SHP77 treated with DMSO at 0.1 percent for 48 hours (cell line): ENCODE measurements around the gene RND1.
"Not testable (repeated sequence)": the region's sequence is repeated elsewhere in the genome, so short reads cannot be mapped to it uniquely, and the experiment has no call there.

Source experiments
- DNase-seq: peaks from one replicate; lab custom pipeline; 2025; lab: John Stamatoyannopoulos, UW

The RND1 gene

DNA sequence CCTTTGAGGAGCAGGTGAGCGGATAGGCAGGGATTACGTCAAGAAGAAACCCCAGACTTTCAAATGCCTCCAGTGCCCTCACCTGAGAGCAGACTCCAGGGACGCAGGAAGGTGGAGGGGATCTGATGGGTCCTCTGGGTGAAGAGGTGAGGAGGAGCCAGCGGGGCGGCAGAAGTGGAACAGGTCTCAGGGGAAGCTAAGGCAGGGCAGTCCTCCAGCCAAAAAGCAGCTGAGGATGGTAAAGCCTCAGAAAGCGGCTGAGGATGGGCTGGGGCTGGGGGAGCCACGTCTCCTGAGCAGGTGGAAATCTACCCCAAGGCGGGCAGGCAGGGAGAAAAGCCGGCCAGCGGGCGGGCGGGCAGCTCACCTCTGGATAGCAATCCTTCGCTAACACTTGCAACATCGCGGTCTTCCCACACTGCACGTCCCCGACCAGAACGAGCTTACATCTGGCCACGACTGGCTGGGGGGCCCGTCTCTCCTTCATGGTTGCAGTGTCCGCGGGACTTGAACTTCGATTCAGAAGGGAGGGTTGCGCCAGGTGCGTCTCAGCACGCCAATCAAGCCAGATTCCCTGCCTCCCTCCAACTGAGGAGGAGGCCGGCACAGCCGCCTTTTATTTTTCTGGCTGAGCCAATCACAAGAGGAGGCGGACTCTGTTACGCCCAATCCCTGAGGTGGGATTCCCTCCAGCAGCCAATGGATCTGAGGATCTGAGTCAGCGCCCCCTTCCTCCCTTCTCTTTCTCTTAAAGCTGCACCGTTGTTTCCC is at the start of gene RND1:
RND1 (minus strand) TSS at position 590 of the 771 bp plus-strand sequence; CDS start at position 487, 103 bp downstream.
- DNase-seq: peak; percentile 93

DNA sequence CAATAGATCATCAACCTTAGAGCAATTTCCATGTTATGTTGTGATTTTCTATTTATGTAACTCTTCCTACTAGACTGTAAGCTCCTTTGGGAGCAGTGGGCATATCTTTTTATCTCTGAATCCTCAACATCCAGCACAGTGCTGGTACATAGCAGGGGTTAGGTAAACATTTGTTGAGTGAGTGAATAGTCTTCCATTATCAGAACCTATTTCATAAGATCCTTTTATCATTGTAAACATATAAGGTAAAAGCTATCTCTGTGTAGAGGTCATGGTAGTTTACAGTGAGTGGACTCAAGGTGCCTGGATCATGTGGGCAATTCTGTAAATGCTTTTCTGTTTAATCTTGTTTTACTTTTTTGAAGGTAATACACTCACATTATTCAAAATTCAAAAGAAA is 44.5 kb upstream of the RND1 start:
- no peak for DNase-seq

DNA sequence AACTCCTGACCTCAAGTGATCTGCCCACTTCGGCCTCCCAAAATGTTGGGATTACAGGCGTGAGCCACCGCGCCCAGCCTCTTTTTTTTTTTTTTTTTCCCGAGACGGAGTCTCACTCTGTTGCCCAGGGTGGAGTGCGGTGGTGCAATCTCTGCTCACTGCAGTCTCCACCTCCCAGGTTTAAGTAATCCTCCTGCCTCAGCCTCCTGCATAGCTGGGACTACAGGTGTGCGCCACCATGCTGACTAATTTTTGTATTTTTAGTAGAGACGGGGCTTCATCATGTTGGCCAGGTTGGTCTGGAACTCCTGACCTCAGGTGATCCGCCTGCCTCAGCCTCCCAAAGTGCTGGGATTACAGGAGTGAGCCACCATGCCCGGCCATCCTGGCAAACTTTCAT is 44.0 kb upstream of the RND1 start:
- DNase-seq: not testable (repeated sequence)

DNA sequence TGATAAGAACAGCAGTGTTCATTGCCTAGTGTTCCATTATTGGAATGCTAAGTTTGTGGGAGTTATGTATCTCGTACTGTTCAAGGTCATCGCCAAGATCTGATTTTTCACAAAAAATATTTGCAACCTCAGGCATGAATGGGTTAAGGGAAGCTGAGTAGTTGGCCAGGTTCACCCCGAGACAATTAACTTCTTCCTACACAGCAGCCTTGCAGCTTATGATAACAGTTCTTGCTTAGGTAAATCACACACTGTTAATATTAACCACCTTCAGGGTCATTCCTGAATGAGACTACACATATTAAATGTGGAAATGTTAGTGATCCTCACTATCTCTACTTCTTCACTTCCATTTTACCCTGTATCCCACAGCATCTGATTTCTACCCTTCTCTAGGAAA is 41.6 kb upstream of the RND1 start:
- no peak for DNase-seq

DNA sequence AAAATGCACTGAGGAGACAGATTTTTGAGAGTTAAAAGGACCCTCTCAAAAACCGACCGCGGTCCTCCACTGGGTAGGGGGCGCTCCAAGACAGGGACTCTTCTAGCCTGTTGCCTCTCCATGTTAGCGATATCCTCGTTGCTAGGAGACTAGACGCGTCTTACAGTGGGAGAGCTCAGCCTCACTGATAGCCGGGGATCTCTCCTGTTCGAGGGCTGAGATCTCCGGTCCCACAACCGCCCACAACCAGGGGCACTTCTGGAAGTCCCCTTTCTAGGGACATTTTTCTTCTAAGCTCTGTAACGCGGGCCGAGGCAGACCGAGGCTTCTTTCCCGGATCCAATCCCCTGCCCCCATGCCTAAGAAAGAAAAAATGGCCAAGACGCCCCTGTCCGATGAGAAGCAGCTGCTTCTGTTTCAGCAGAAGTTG is 38.3 kb upstream of the RND1 start:
- peak; percentile 62 for DNase-seq

DNA sequence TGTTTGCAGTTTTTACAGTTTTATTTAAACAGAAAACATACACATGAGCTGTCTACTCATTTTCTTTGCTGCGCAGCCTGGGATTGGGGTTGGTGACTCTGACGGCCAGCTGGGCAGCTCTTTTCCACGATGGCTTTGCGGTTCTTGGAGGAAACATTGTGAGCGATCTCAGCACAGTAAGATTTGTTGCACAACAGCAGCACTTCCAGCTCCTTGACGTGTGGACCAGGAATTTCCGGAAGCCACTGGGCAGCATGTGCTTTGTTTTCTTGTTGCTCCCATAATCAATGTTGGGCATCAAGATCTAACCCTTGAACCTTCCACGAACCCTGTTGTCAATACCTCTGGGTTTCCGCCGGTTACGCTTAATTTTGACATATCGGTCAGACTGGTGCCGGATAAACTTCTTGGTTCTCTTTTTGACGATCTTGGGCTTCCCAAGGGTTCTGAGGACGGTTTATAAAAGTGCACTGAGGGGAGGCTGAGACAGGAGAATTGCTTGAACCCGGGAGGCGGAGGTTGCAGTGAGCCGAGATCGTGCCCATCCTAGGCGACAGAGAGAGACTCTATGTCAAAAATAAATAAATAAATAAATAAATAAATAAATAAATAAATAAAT is 37.8 kb upstream of the RND1 start:
- DNase-seq: no peak

DNA sequence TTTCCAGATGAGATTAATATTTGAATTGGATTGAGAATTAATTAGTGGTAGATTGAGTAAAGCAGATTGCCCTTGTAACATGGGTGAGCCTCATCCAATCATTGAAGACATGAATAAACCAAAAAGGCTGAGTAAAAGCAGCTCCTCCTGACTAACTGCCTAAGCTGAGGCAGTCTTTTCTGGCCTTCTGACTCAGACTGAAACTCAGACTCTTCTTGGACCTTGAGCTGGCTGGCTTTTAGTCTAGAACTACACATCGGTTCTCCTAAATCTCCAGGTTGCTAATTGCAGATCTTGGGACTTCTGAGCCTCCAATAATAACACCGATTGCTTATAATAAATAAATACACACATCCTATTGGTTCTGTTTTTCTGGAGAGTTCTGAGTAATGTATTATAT is 35.6 kb upstream of the RND1 start:
- DNase-seq: no peak

DNA sequence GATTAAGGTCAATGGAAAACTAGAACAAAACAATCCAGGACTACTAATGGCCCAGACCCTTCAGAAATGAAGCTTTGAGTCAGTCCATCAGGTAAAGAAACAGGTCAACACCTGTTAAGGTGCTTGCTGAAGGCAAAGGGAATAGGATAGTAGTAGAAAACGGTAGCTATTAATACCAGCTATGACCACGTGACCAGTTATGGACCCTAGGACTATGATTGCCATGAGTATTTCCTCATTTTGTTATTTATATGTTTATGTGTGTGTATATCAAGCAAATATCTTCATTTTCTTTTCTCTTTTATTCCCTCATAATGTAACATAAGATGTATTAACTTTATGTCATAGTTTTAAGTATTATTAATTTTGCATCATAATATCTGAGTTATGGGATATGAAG is 34.0 kb upstream of the RND1 start:
- no peak for DNase-seq

DNA sequence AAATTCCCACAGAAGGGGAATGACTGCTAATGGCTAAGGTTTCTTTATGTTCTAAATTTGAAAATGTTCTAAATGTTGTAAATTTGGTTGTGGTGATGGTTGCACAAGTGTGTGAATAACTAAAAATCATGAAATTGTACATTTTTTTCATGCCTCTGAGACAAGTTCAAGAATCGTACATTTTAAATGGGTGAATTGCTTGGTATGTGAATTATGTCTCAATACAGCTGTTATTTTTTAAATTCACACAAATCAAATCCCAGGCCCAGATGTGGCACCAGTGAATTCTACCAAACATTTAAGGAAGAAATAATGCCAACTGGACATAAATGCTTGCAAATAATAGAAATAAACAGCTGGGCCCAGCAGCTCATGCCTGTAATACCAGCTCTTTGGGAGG is 28.6 kb upstream of the RND1 start:
- no peak for DNase-seq

DNA sequence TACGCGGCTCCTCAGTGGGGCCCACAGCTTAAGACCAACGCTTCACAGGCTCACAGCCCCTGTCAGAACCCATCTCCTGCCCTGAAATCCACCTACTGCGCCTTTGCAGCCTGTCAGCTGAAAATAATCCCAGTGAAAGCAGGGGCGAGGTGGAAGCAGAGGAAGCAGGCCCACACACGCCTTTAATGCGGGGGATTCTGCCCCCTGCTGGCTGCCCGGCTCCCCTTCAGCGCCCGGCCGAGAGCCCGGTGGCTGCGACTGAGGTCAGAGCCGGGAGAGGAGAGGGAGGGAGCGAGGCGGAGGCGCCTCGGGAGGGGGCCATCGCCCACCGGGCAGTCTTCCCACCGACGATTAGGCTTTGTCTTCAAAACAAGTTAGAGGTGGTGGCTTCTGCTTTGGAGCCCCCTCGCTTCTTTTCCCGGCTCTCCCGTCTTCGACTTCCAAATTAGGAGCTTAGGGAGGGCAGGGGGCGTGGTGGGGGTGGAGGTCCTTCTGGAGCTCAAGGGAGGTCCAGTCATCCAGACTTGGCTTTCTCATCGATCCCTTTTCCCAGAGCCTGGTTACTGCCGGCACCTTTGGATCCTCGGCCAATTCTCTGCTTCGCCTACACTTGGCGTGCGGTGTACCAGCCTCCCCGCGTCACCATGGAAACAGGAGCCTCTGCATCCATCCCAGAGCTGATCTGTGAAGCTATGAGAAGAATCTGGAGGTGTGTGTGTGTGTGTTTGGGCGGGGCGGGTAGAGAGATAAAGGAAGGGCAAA is 25.2 kb upstream of the RND1 start:
- DNase-seq: peak; percentile 48

DNA sequence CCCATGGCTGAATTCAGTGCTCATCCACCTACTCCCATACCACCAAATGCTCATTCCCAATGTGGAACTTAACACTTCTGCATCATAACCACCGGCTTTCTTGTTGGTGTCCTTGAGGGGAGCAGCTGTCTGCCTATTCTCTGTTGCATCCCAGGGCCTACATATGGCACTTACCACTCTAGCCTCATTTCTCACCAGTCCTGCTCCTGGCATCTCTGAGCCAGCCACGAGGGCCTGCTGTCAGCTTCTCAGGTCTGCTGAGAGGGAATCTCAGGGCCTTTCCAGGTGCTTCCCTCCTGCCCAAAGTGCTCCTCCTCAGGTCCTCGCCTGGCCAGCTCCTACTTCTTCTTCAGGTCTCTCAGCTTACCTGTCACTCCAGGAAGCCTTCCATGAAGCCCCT is 24.0 kb upstream of the RND1 start:
- no peak for DNase-seq

DNA sequence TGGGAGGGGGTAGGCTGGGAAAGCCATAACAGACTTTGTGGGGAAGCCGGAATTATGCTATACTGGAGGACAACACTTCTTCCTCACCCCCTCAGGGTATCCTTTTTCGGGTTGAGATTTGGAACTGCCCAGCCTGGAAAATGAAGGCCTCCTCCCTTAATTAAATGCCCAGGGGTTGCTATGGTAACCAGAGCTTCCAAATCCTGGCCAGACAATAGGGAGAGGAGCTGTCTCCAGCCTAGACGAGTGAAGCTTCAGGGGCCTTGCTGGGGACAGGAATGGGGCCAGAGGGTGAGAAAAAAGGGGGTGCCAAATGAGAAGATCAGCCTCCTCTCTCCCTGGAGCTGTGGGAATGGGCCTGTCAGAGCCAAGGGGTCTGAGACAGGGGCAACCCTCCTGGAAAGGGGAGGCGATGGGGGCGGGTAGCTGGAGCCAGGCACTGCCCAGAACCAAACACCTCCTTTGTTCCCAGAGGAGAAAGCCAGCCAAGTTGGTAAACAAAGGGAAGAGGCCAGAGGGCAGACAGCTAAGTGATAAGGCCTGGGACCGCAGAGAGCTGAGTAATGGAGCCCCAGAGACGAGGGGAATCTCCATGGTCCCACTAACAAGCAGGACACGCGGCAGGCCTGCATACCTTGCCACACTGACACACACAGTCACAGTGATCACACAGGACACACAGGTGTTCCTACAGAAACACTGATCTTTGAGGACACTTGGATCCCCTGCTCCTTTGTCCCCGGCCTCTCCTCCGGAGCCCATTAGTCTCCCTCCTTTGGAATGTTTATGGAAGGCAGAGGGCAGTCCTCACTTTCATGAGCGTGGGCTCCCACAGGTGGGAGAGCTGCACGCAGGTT is 17.9 kb upstream of the RND1 start:
- no peak for DNase-seq

DNA sequence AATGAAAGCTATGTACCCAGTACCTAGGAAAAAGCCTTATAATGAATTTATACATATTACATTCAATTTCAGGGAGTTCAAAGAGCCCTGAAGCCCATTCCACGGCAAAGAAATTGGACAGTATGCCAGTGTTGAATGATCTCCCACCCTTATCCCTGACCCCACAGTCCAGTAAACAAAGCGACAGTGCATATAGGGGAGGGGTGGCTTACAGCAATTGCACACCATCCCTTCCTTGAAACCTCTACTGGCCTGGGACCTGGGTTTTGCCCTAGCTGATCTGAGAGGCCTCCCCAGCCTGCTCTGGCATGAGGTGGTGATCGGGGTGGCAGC is 17.3 kb upstream of the RND1 start:
- DNase-seq: no peak

DNA sequence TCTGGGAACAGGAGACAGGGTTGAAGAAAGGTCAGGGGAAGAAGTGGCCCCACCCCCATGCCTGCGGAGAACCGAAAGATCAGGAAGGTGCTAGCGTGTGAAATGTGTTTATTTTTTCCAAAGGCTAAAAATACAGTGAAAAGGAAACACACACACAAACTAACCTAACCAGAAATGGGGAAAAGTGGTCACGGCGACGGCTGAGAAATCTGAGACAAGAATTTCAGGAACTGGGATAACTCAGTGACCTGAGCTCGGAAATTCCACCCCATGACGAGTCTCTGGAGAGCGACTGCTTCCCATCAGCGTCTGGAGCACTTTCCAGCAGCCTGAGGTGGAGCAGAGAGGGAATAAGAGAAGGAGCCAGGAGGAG is 16.6 kb upstream of the RND1 start:
- no peak for DNase-seq

DNA sequence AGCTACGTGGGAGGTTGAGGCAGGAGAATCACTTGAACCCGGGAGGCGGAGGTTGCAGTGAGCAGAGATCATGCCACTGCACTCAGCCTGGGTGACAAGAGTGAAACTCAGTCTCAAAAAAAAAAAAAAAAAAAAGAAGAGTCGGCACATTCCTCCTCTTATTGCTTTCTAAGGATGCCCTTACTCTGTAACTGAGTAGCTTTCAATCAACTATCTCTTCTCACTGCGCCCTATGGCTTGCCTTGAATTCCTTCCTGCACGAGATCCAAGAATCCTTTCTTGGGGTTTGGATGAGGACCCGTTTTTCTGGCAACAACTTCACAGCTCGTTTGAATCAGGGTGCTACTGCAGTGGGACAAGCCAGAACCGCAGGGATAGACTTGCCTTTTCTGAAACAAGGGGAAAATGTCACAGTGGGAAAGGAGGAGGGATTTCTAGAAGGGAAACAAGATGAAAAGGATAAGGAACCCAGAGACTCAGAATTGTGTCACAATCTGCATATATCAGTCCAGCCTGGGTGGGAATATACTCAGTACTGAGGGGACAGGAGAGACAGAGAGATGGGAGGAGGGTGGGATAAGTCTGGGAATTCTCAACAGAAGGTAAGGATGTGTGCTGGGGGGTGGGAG is 16.1 kb upstream of the RND1 start:
- DNase-seq: no peak

DNA sequence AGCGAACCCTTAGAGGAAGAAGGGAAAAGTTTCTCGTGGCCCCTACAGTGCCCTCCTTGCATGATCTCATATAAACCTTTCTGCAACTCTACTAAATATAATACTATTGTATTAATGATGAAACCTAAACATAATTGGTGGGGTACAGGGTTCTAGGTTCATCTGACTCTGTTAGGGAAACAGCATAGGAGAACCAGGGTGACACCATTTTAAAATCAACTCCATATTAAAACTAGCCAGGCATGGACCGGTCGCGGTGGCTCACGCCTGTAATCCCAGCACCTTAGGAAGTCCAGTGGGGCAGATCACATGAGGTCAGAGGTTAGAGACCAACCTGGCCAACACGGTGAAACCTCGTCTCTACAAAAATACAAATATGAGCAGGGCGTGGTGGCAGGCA is 15.0 kb upstream of the RND1 start:
- no peak for DNase-seq

DNA sequence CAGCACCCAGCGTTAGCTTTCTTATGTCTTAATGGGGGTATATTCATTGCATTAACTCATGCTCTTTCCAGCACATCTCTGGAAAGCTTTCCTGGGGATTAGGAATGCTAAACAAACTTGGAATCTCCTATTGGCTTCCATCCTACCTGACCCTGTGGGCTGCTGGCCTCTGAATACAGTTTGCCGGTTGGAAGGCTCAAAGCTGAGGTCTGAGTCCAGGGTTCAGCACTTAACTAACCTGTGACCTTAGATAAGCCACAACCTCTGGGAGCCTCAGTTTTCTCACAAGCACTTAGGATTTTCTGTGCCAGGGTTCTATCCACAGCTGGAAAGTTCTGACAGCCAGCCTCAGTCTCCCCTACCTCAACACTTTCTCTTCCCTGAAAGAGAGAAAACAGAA is 12.9 kb upstream of the RND1 start:
- DNase-seq: no peak

DNA sequence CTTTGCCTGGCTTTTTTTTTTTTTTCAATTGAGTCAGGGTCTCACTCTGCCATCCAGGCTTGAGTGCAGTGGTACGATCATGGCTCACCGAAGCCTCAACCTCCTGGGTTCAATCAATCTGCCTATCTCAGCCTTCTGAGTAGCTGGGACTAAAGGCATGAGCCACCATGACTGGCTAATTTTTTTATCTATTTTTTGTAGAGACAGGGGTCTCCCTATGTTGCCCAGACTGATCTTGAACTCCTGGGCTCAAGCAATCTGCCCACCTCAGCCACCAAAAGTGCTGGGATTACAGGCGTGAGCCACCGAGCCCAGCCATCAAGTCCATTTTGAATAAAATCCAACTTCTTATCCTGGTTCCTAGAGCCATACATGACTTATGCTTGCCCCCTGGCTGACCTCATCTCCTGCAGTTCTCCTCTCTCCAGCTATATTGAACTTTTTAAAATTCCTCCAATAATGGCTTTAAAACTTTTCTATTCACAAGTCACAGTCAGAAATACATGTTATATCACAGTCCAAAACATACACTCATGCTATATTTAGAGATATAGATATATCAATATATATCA is 10.4 kb upstream of the RND1 start:
- no peak for DNase-seq

DNA sequence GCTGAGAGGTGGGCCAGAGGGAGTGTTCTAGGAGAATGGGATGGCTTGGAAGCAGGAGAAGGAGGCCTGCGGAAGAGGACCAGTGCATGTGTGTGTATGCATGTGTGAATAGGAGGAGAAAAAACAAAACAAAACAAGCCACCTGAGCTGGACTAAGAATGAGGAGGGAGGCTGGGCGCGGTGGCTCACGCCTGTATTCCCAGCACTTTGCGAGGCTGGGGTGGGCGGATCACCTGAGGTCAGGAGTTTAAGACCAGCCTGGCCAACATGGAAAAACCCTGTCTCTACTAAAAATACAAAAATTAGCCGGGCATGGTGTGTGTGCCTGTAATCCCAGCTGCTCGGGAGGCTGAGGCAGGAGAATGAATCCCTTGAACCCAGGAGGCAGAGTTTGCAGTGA is 7.9 kb upstream of the RND1 start:
- not testable (repeated sequence) for DNase-seq

DNA sequence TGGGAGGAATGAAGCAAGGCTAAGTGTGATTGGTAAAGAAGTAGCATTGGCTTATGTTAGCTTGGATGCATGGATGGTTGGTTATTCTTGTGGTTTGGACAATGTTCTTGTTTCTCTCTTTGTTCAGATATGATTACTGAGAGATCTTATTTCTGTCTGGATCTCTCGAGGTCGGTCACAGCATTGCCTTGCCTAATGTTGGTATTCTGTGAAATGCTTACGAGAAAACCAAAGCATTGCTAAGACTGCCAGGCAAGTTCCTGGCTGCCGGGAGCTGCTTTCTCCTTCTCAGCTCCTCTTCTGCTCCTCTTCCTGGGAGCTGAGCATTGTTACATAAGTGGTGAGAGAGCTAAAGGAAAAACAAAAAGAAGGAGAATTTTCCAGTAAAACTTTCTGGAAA is 7.4 kb upstream of the RND1 start:
- DNase-seq: no peak

DNA sequence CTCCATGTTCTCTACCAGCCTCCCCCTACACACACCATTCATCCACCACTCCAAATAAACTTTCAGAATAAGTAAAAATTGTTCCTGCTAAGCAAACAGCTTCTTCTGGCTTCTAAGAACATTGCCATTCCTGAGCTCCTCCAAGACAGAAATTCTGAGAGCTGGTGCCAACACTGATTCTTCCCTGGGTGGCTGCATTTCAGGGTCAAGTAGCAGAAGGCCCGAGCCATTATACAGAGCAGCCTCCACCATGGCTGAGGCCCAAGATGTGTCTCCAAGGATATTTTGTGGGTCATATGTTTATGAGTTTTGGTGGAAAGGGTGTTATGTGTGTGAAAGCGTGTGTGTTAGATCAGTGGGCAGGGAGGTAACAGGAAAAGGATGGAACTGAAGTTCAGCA is 3.5 kb upstream of the RND1 start:
- DNase-seq: no peak

DNA sequence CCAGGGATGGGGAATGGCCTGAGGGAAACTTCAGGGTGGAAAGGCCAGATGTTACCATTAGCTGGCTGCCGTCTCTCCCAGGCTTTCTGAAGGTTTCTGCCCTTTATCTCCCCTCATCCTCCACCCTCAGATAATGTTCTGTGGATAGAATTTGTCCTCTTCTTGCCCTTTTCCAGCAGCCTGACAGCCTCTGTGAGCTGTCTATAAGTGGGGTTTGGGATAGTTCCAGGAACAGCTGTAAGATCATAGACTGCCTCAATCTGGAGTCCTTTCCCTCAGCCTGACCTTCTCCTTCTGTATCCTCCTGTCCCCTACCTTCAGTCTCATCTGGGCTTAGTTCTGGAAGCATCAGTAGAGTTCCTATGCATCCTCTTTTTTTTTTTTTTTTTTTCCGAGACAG is 2.8 kb upstream of the RND1 start:
- DNase-seq: no peak
